HCT116 (cell line): ENCODE results near the gene CUL5. TPM values are rescaled to one million over a fixed set of nuclear protein-coding genes. Genes with fewer than 3 reads are reported as not detected.

Source experiments
- ATAC-seq: fragments of 200-7000 bp; cut with Tn5 transposase; 2 replicates; pipeline ENCODE4 v1.9.1; 2020; ENCODE audit warnings: mild to moderate bottlenecking, moderate library complexity
- BruUV-seq: library from RNA; stranded (reverse); fragments of 400-500 nt; replicated peaks from 2 replicates; lab custom pipeline; 2021; lab: Mats Ljungman, UMichigan
- CTCF ChIA-PET: fragments of 300-600 bp; sonication (Branson Sonifier 250); formaldehyde crosslinking; loops from one replicate; lab custom pipeline; 2021; ENCODE audit warnings: antibody characterized with exemption; lab: Charles Lee
- POLR2A ChIA-PET: fragments of 300-600, 350-600 bp; sonication (Branson Sonifier 250); formaldehyde crosslinking; loops from one replicate; lab custom pipeline; 2021; ENCODE audit warnings: antibody characterized with exemption; lab: Charles Lee
- RAD21 ChIA-PET, 2 experiments: fragments of 300-600 bp; sonication (Branson Sonifier 250); formaldehyde crosslinking; loops; one replicate each; lab custom pipeline; 2023; ENCODE audit warnings: low total read pairs in 2 of 2; ENCODE audit not compliant: uncharacterized antibody in 2 of 2, unreplicated experiment in 2 of 2, low non-redundant PET in 1 of 2; lab: Charles Lee
- DNase-seq: peaks from one replicate; pipeline ENCODE4 v3.0.0-alpha.2; 2010; ENCODE audit warnings: low read depth, low spot score
- H2AFZ ChIP-seq: fragments of 200-600 bp; shearing (Covaris generic), sonication (generic); 2 replicates; pipeline ENCODE4 v1.6.1; 2017; ENCODE audit warnings: low read depth, mixed run types, mixed read lengths, antibody characterized with exemption, low read length; ENCODE audit not compliant: poor library complexity, severe bottlenecking
- H3K27ac ChIP-seq: 2 replicates; pipeline ENCODE4 v1.5.1; 2012; ENCODE audit warnings: low read depth, low read length
- H3K27me3 ChIP-seq: fragments of 200-600 bp; sonication (generic); 2 replicates; pipeline ENCODE4 v1.6.1; 2016; ENCODE audit warnings: mixed run types, low read length, mixed read lengths; ENCODE audit not compliant: insufficient read depth
- H3K36me3 ChIP-seq, 2 experiments: fragments of 200-500 bp in 1 of 2; fragments of 200-600 bp in 1 of 2; sonication (Bioruptor generic) in 1 of 2; sonication (generic) in 1 of 2; 2 replicates each; pipeline versions ENCODE4 v1.5.1 to v1.6.1; 2014 to 2016; ENCODE audit warnings: low read length in 2 of 2, inconsistent platforms in 1 of 2, mixed read lengths in 1 of 2, mixed run types in 1 of 2; ENCODE audit not compliant: insufficient read depth in 2 of 2, control insufficient read depth in 1 of 2
- H3K4me1 ChIP-seq, 2 experiments: fragments of 200-600 bp in 1 of 2; sonication (generic) in 1 of 2; 2 replicates each; pipeline versions ENCODE4 v1.5.1 to v1.6.1; 2012 to 2017; ENCODE audit warnings: low read length in 2 of 2, inconsistent platforms in 1 of 2, mild to moderate bottlenecking in 1 of 2, mixed read lengths in 1 of 2, mixed run types in 1 of 2, moderate library complexity in 1 of 2; ENCODE audit not compliant: insufficient read depth in 2 of 2, control insufficient read depth in 1 of 2
- H3K4me2 ChIP-seq: fragments of 200-600 bp; sonication (generic); 2 replicates; pipeline ENCODE4 v1.6.1; 2017; ENCODE audit warnings: mixed run types, low read length, mixed read lengths
- H3K4me3 ChIP-seq, 2 experiments: fragments of 200-600 bp in 1 of 2; sonication (generic) in 1 of 2; replicated peaks in 1 of 2; 2 replicates each; pipeline ENCODE4 v1.5.1; 2011 to 2016; ENCODE audit warnings: low read length in 2 of 2, control low read depth in 1 of 2, low read depth in 1 of 2, mild to moderate bottlenecking in 1 of 2, mixed read lengths in 1 of 2, mixed run types in 1 of 2
- H3K79me2 ChIP-seq: fragments of 200-600 bp; sonication (generic); 2 replicates; pipeline ENCODE4 v1.6.1; 2017; ENCODE audit warnings: mild to moderate bottlenecking, mixed run types, low read length, moderate library complexity, mixed read lengths; ENCODE audit not compliant: insufficient read depth
- H3K9ac ChIP-seq: fragments of 200-600 bp; sonication (generic); 2 replicates; pipeline ENCODE4 v1.6.1; 2016; ENCODE audit warnings: low read length, mixed read lengths
- H3K9me2 ChIP-seq: fragments of 200-600 bp; sonication (generic), shearing (Covaris generic); 2 replicates; pipeline ENCODE4 v1.6.1; 2017; ENCODE audit warnings: mixed run types, mild to moderate bottlenecking, moderate library complexity; ENCODE audit not compliant: insufficient read depth
- H3K9me3 ChIP-seq, 2 experiments: fragments of 200-500 bp in 1 of 2; fragments of 200-600 bp in 1 of 2; sonication (Bioruptor generic) in 1 of 2; sonication (generic) in 1 of 2; 2 replicates each; pipeline ENCODE4 v1.6.1; 2014 to 2017; ENCODE audit warnings: low read length in 2 of 2, mixed read lengths in 2 of 2, inconsistent platforms in 1 of 2, low read depth in 1 of 2, mild to moderate bottlenecking in 1 of 2, mixed run types in 1 of 2, moderate library complexity in 1 of 2; ENCODE audit not compliant: control insufficient read depth in 1 of 2, insufficient read depth in 1 of 2
- H4K20me1 ChIP-seq: fragments of 200-600 bp; sonication (generic), shearing (Covaris generic); 2 replicates; pipeline ENCODE4 v1.6.1; 2017; ENCODE audit warnings: mixed run types, mild to moderate bottlenecking, moderate library complexity; ENCODE audit not compliant: insufficient read depth
- CBX3 ChIP-seq: IDR thresholded peaks from 2 replicates; pipeline ENCODE4 v1.6.1; 2012; ENCODE audit warnings: low read depth
- CEBPB ChIP-seq: IDR thresholded peaks from 2 replicates; pipeline ENCODE4 v1.6.1; 2012; ENCODE audit warnings: low read depth
- ELF1 ChIP-seq: IDR thresholded peaks from 2 replicates; pipeline ENCODE4 v1.6.1; 2012; ENCODE audit warnings: low read depth, borderline replicate concordance
- EZH2 ChIP-seq: fragments of 200-600 bp; sonication (generic); IDR thresholded peaks from 2 replicates; pipeline ENCODE4 v1.6.1; 2017; ENCODE audit warnings: antibody characterized with exemption, mixed run types
- FOSL1 ChIP-seq: IDR thresholded peaks from 2 replicates; pipeline ENCODE4 v1.6.1; 2012; ENCODE audit warnings: low read depth
- JUND ChIP-seq: IDR thresholded peaks from 2 replicates; pipeline ENCODE4 v1.6.1; 2012
- POLR2A ChIP-seq: IDR thresholded peaks from 2 replicates; pipeline ENCODE4 v1.7.0; 2011; ENCODE audit warnings: borderline replicate concordance; ENCODE audit not compliant: insufficient read depth, insufficient read length; ENCODE audit errors: extremely low read depth
- POLR2AphosphoS5 ChIP-seq: IDR thresholded peaks from 2 replicates; pipeline ENCODE4 v1.6.1; 2011; ENCODE audit warnings: mild to moderate bottlenecking, low read depth, low read length, moderate library complexity
- SIN3A ChIP-seq: IDR thresholded peaks from 2 replicates; pipeline ENCODE4 v1.6.1; 2012; ENCODE audit warnings: low read depth
- SP1 ChIP-seq: IDR thresholded peaks from 2 replicates; pipeline ENCODE4 v1.6.1; 2012; ENCODE audit warnings: low read depth
- SRF ChIP-seq: IDR thresholded peaks from 2 replicates; pipeline ENCODE4 v1.6.1; 2012; ENCODE audit warnings: low read depth
- TCF7L2 ChIP-seq: IDR thresholded peaks from 2 replicates; pipeline ENCODE4 v1.7.0; 2011; ENCODE audit warnings: borderline replicate concordance, inconsistent platforms; ENCODE audit not compliant: insufficient read depth, insufficient read length; ENCODE audit errors: extremely low read depth
- YY1 ChIP-seq: IDR thresholded peaks from 2 replicates; pipeline ENCODE4 v1.6.1; 2011; ENCODE audit warnings: low read length, low read depth, moderate library complexity, mild to moderate bottlenecking; ENCODE audit not compliant: insufficient replicate concordance; ENCODE audit errors: extremely low read depth
- ZNF274 ChIP-seq: fragments of 200-500 bp; sonication (Bioruptor generic); IDR thresholded peaks from 2 replicates; pipeline ENCODE4 v1.6.1; 2014; ENCODE audit warnings: mild to moderate bottlenecking, low read depth, low read length, inconsistent platforms
- intact Hi-C: fragments of 100-400 bp; cut with micrococcal nuclease; formaldehyde crosslinking; loops from 2 replicates; pipeline ENCODE4 v1.10.0; 2022
- total RNA-seq: library from RNA; stranded (reverse); gene quantifications from one replicate; pipeline ENCODE4 v1.2.1, GENCODE V29; 2021; ENCODE audit not compliant: unreplicated experiment
- TF ChIP-seq, protein P1 (sequence below): IDR thresholded peaks from 2 replicates; pipeline ENCODE4 v1.6.1; 2012; ENCODE audit warnings: low read depth
- TF ChIP-seq, protein P2 (sequence below): IDR thresholded peaks from 2 replicates; pipeline ENCODE4 v1.6.1; 2012
- TF ChIP-seq, protein P3 (sequence below): IDR thresholded peaks from 2 replicates; pipeline ENCODE4 v1.6.1; 2011; ENCODE audit warnings: mild to moderate bottlenecking, low read length, moderate library complexity; ENCODE audit not compliant: insufficient replicate concordance; ENCODE audit errors: extremely low read depth

CUL5 gene
- total RNA-seq, 1 experiment from 2014 or later = 41.9 TPM

DNA sequence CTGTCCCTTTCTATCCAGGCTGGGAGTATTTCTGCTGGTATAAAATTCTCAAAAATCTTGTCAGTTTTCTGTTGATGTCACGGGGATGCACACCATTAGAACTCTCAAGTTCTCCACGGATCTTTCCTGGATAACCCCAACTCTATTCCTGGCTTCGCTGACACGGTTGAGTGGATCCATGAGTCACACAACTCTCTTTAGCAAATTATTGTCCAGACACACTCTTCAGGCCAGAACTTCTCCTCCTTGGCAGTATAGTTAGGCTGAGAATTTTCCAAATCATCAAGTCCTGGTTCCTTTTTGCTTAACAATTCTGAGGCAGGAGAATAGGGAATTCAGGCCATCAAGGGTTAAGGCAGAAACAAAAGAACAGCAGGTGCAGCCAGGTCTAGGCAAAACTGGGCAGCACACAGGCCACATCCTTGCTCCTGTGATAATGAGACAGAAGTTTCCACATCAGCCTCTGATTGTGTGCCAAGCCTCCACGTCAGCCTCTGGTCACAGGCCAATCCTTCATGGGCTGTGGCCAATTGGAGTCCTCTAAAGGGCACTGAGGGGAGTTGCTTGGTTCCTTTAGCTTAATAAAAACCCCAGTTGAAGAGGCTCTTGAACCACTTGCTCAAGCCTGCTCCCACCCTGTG, 106.9 kb downstream of the CUL5 start:
- Histone ChIP-seq H4K20me1 (no peaks in the 10 kb centered on the region), H3K4me1 (peaks cover 0 to 13% of the 10 kb centered on the region in 2 experiments; a peak in 2 of 4 replicates), H3K27me3 (no peaks in the 10 kb centered on the region), H3K79me2 (no peaks in the 10 kb centered on the region), H3K27ac (no peak overlapping the region), H3K9ac (no peak overlapping the region), H3K4me3 (no peak overlapping the region), H3K9me3 (no peaks in the 10 kb centered on the region), H3K9me2 (no peaks in the 10 kb centered on the region), H3K36me3 (no peaks in the 10 kb centered on the region)
- intact Hi-C loops = loop anchor here (2.0 kb wide), 1 partner anchor 539 kb away; no protein-coding TSS in a partner anchor
- no peak for ATAC-seq
- POLR2A ChIA-PET = no interaction called here
- CTCF ChIA-PET = no interaction called here
- BruUV-seq = no TSS peak
- no peak for TF ChIP-seq EZH2
- no peak for TF ChIP-seq POLR2AphosphoS5
- TF ChIP-seq ELF1 = no peak
- TF ChIP-seq SP1 = no peak
- TF ChIP-seq, protein P1, sequence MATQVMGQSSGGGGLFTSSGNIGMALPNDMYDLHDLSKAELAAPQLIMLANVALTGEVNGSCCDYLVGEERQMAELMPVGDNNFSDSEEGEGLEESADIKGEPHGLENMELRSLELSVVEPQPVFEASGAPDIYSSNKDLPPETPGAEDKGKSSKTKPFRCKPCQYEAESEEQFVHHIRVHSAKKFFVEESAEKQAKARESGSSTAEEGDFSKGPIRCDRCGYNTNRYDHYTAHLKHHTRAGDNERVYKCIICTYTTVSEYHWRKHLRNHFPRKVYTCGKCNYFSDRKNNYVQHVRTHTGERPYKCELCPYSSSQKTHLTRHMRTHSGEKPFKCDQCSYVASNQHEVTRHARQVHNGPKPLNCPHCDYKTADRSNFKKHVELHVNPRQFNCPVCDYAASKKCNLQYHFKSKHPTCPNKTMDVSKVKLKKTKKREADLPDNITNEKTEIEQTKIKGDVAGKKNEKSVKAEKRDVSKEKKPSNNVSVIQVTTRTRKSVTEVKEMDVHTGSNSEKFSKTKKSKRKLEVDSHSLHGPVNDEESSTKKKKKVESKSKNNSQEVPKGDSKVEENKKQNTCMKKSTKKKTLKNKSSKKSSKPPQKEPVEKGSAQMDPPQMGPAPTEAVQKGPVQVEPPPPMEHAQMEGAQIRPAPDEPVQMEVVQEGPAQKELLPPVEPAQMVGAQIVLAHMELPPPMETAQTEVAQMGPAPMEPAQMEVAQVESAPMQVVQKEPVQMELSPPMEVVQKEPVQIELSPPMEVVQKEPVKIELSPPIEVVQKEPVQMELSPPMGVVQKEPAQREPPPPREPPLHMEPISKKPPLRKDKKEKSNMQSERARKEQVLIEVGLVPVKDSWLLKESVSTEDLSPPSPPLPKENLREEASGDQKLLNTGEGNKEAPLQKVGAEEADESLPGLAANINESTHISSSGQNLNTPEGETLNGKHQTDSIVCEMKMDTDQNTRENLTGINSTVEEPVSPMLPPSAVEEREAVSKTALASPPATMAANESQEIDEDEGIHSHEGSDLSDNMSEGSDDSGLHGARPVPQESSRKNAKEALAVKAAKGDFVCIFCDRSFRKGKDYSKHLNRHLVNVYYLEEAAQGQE = no peak
- TF ChIP-seq FOSL1 = no peak
- no peak for TF ChIP-seq ZNF274
- TF ChIP-seq YY1 = no peak
- TF ChIP-seq CBX3 = no peak
- no peak for TF ChIP-seq JUND
- TF ChIP-seq, protein P2, sequence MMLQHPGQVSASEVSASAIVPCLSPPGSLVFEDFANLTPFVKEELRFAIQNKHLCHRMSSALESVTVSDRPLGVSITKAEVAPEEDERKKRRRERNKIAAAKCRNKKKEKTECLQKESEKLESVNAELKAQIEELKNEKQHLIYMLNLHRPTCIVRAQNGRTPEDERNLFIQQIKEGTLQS = no peak
- TF ChIP-seq, protein P3, sequence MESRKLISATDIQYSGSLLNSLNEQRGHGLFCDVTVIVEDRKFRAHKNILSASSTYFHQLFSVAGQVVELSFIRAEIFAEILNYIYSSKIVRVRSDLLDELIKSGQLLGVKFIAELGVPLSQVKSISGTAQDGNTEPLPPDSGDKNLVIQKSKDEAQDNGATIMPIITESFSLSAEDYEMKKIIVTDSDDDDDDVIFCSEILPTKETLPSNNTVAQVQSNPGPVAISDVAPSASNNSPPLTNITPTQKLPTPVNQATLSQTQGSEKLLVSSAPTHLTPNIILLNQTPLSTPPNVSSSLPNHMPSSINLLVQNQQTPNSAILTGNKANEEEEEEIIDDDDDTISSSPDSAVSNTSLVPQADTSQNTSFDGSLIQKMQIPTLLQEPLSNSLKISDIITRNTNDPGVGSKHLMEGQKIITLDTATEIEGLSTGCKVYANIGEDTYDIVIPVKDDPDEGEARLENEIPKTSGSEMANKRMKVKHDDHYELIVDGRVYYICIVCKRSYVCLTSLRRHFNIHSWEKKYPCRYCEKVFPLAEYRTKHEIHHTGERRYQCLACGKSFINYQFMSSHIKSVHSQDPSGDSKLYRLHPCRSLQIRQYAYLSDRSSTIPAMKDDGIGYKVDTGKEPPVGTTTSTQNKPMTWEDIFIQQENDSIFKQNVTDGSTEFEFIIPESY = no peak
- TF ChIP-seq CEBPB = no peak
- no peak for TF ChIP-seq POLR2A
- TF ChIP-seq SIN3A = no peak
- no peak for TF ChIP-seq SRF
- no peak for TF ChIP-seq TCF7L2
- TF ChIP-seq, all 23 proteins: peak for 0
- Histone ChIP-seq H3K4me2 (no peak overlapping the region), H2AFZ (no peak overlapping the region)
- RAD21 ChIA-PET = no interaction called here
- DNase-seq = no peak
